Stimulated activated CD4-positive, alpha-beta T cell treated with anti-CD3 and anti-CD28 coated beads, Interleukin-2, amount 100 ng/mL, for 4 hours (primary cell): ENCODE measurements around the gene SAV1.
"Not testable (repeated sequence)": the region's sequence is repeated elsewhere in the genome, so short reads cannot be mapped to it uniquely, and the experiment has no call there.

Source experiments
- DNase-seq: peaks from one replicate; pipeline ENCODE4 v3.0.0-alpha.2; 2020; ENCODE audit warnings: low read depth

Gene SAV1

GRCh38 chr14:50665300-50665699, 2.8 kb downstream of the SAV1 start:
- not testable (repeated sequence) for DNase-seq

GRCh38 chr14:50664579-50664978, 3.5 kb downstream of the SAV1 start:
- DNase-seq, result not testable (repeated sequence)

- DNase-seq, result no peak
Measured at GRCh38 chr14:50659327-50659974, 8.7 kb downstream of the SAV1 start.

- DNase-seq, result no peak
Measured at GRCh38 chr14:50658203-50658602, 9.9 kb downstream of the SAV1 start.

GRCh38 chr14:50657753-50658152, 10.4 kb downstream of the SAV1 start:
- no peak for DNase-seq

- DNase-seq, result no peak
Measured at GRCh38 chr14:50656776-50657175, 11.3 kb downstream of the SAV1 start.

GRCh38 chr14:50649691-50650090, 18.4 kb downstream of the SAV1 start:
- no peak for DNase-seq

GRCh38 chr14:50647753-50648152, 20.4 kb downstream of the SAV1 start:
- no peak for DNase-seq

- DNase-seq, result no peak
Measured at GRCh38 chr14:50647282-50647681, 20.8 kb downstream of the SAV1 start.

GRCh38 chr14:50635141-50635540, 33.0 kb downstream of the SAV1 start:
- no peak for DNase-seq

GRCh38 chr14:50633954-50634353, 34.2 kb downstream of the SAV1 start:
- DNase-seq, result no peak

GRCh38 chr14:50631408-50631821, 36.7 kb downstream of the SAV1 start:
- no peak for DNase-seq

GRCh38 chr14:50624947-50625346, 43.2 kb downstream of the SAV1 start:
- DNase-seq, result not testable (repeated sequence)

GRCh38 chr14:50624447-50624846, 43.7 kb downstream of the SAV1 start:
- no peak for DNase-seq

- no peak for DNase-seq
Measured at GRCh38 chr14:50622978-50623377, 45.1 kb downstream of the SAV1 start.

- no peak for DNase-seq
Measured at GRCh38 chr14:50620341-50620740, 47.8 kb downstream of the SAV1 start.

- no peak for DNase-seq
Measured at GRCh38 chr14:50619569-50620141, 48.5 kb downstream of the SAV1 start.

GRCh38 chr14:50616275-50616674, 51.8 kb downstream of the SAV1 start:
- no peak for DNase-seq

- no peak for DNase-seq
Measured at GRCh38 chr14:50615552-50615951, 52.6 kb downstream of the SAV1 start.

- no peak for DNase-seq
Measured at GRCh38 chr14:50615056-50615455, 53.0 kb downstream of the SAV1 start.

GRCh38 chr14:50612806-50613205, 55.3 kb downstream of the SAV1 start:
- DNase-seq, result no peak

GRCh38 chr14:50610465-50610864, 57.6 kb downstream of the SAV1 start:
- DNase-seq, result no peak

- DNase-seq, result no peak
Measured at GRCh38 chr14:50608302-50608851, 59.7 kb downstream of the SAV1 start.

- no peak for DNase-seq
Measured at GRCh38 chr14:50607761-50608160, 60.3 kb downstream of the SAV1 start.
